Mononuclear cell (primary cell): Measurements from ENCODE around the gene C1QTNF9B. TPM values are rescaled to one million over a fixed set of nuclear protein-coding genes. Genes with fewer than 3 reads are reported as not detected.

ENCODE experiments used
- H3K27me3 ChIP-seq: 2 replicates; pipeline ENCODE4 v1.6.0; 2011; ENCODE audit warnings: low read length, control low read depth; ENCODE audit not compliant: insufficient read depth
- H3K4me1 ChIP-seq: 2 replicates; pipeline ENCODE4 v1.5.1; 2011; ENCODE audit warnings: mild to moderate bottlenecking, low read length, control low read depth; ENCODE audit not compliant: insufficient read depth
- H3K4me3 ChIP-seq: 2 replicates; pipeline ENCODE4 v1.5.1; 2011; ENCODE audit warnings: mild to moderate bottlenecking, low read length, moderate library complexity
- H3K9me3 ChIP-seq: 2 replicates; pipeline ENCODE4 v1.5.1; 2011; ENCODE audit warnings: low read depth, mild to moderate bottlenecking, control low read depth, low read length
- total RNA-seq: library from RNA; depleted of rRNA; stranded (reverse); fragments of >200 nt; gene quantifications from one replicate; pipeline ENCODE4 v1.2.3, GENCODE V29; 2012

Gene C1QTNF9B
- total RNA-seq, 1 donor = not detected

- no peaks in the 10 kb centered on the region for H3K4me1 ChIP-seq
Observed at GRCh38 chr13:23856008-23856750, 41.1 kb downstream of the C1QTNF9B start.

GRCh38 chr13:23855360-23855759 is 41.9 kb downstream of the C1QTNF9B start:
- no peak overlapping the region for H3K4me3 ChIP-seq
- H3K9me3 ChIP-seq = no peaks in the 10 kb centered on the region
- no peaks in the 10 kb centered on the region for H3K27me3 ChIP-seq
- no peaks in the 10 kb centered on the region for H3K4me1 ChIP-seq

More at GRCh38 chr13:23856008-23856750, 41.1 kb downstream of the C1QTNF9B start:
- Histone ChIP-seq H3K27me3 (no peaks in the 10 kb centered on the region), H3K4me3 (no peak overlapping the region), H3K9me3 (no peaks in the 10 kb centered on the region)

DNA sequence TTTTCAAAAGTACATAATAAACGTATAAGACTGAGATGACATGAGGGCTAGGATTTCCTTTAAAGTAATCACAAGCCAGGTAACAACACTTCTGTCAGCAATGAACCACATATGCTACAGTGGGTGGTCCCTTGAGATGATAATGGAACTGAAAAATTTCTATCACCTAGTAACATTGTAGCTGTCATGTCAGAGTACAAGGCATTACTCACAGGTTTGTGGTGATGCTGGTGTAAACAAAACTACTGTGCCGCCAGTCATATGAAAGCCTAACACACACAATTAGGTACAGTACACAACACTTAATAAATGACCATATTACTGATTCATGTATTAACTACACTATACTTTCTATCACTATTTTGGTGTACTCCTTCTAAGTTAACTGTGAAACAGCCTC is 45.0 kb downstream of the C1QTNF9B start:
- Histone ChIP-seq H3K9me3 (no peaks in the 10 kb centered on the region), H3K27me3 (no peaks in the 10 kb centered on the region), H3K4me3 (no peak overlapping the region), H3K4me1 (peaks cover 7% of the 10 kb centered on the region)

DNA sequence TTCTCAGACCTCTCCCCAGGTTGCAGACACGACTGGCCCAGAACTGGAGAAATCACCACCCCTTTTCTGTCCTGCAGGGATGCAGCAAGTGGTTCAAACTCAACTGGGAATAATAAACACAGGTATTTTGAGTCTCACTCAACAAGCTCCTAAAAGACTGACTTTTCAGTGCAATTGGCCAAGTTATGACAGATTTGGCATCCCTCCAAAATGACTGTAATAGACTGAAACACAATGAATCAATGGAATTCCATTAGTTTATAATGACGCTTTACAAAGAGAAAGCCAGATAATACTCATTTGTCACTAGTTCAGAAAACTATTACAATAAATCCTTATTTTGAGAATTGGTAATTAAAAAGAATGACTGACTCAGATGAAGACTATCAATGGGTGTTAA is 46.2 kb downstream of the C1QTNF9B start:
- Histone ChIP-seq H3K4me1 (peaks cover 7% of the 10 kb centered on the region), H3K9me3 (no peaks in the 10 kb centered on the region), H3K4me3 (no peak overlapping the region), H3K27me3 (no peaks in the 10 kb centered on the region)

- no peak overlapping the region for H3K4me3 ChIP-seq
- H3K27me3 ChIP-seq = no peaks in the 10 kb centered on the region
- H3K9me3 ChIP-seq = no peaks in the 10 kb centered on the region
- peaks cover 7% of the 10 kb centered on the region for H3K4me1 ChIP-seq
Observed at GRCh38 chr13:23850134-23850533, 47.2 kb downstream of the C1QTNF9B start.

DNA sequence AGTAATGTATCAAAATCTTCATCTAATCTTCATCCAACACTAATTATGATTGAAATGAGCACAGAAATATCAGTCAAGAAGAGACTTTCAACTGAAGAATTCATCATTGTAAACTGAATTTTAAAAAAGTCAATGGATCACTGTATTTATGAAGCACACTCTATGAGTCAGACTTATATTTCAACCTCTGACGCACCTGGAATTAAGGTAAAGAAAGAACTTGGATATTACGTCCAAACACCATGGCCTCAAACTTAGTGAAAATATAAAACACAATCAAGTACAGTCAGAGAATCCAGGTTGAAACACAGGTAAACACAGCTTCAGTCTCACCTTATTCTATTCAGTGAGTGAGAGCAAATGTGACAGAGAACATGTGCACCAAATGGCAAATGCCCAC is 47.6 kb downstream of the C1QTNF9B start:
- Histone ChIP-seq H3K4me1 (peaks cover 7% of the 10 kb centered on the region), H3K9me3 (no peaks in the 10 kb centered on the region), H3K27me3 (no peaks in the 10 kb centered on the region), H3K4me3 (no peak overlapping the region)

DNA sequence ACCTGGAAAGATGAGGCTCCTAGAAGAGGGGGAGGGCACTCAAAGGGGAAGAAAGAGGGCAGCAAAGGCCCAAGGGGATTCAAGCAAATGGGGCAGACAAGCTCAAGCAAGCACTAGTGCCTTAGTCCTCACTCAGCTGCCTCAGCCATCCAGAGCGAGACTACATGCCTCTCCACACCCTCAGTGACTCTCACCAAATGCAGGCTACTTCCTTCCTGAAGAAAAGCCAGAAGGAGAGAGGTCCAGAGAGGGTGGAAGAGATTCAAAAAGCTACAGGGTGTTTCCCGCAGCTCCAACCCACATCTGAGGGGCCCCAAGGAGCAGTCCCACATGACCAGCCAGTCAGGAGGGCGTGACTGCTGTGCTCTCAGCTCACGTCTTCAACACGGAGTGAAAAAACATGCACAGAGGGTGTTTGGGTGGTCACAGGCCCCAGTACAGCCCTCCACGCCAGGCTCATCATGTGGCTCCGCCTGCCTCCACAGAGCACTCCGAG is 48.6 kb downstream of the C1QTNF9B start:
- peaks cover 7% of the 10 kb centered on the region for H3K4me1 ChIP-seq
- H3K9me3 ChIP-seq = no peaks in the 10 kb centered on the region
- H3K4me3 ChIP-seq = no peak overlapping the region

GRCh38 chr13:23848019-23848418 is 49.3 kb downstream of the C1QTNF9B start:
- no peaks in the 10 kb centered on the region for H3K9me3 ChIP-seq

More for the DNA sequence above, 48.6 kb downstream of the C1QTNF9B start:
- H3K27me3 ChIP-seq = no peaks in the 10 kb centered on the region

GRCh38 chr13:23847497-23847896 is 49.8 kb downstream of the C1QTNF9B start:
- Histone ChIP-seq H3K9me3 (no peaks in the 10 kb centered on the region), H3K4me1 (peaks cover 7% of the 10 kb centered on the region), H3K4me3 (no peak overlapping the region), H3K27me3 (no peaks in the 10 kb centered on the region)

More at GRCh38 chr13:23848019-23848418, 49.3 kb downstream of the C1QTNF9B start:
- H3K4me3 ChIP-seq = no peak overlapping the region
- peaks cover 7% of the 10 kb centered on the region for H3K4me1 ChIP-seq
- H3K27me3 ChIP-seq = no peaks in the 10 kb centered on the region

DNA sequence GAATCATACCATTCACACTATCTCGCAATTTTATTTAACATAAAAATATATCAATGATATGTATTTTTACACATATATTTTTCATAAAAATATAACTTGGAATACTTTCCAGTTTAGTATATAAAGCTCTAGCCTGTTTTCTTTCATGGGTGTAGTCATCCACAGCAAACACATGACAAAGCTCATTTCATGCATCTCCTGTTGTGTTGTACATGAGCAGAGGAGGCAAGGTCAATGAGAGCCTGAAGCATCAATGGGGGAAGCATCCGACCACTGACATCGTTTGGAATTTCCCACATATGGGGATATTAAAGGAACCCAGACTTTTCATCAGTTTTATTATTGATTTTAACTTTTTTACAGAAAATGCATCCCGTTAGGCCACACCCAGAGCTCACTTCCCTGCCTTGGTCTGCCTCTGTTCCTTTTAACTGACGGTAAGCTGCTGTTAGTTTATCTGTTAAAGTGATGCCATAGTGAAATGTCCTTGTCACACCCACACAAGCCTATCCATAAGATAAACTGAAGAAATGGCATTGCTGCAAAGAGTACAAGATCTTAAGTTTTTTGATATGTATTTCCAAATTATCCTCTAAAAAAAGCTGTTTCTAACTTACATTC is 52.1 kb downstream of the C1QTNF9B start:
- no peak overlapping the region for H3K4me3 ChIP-seq
- H3K4me1 ChIP-seq = peaks cover 7% of the 10 kb centered on the region

DNA sequence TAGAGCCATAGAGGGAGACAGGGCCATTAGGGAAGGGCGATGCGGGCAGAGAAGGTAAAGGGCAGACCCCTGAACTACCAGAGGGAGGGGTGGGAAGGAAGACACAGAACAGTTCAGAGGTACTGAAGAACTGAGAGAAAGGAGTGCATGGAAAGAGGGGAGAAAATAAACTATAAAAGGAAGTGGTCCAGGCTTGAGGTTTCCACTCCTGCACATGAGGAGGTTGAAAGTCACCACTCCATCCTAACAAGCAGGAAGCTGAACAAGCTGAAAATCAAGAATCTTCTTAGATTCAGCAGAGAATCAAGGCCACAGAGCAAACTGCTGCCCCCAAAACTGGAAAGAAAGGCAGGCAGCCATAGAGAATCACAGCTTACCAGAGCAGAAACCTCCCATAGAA is 53.2 kb downstream of the C1QTNF9B start:
- H3K4me1 ChIP-seq = peaks cover 7% of the 10 kb centered on the region
- H3K9me3 ChIP-seq = no peaks in the 10 kb centered on the region
- H3K4me3 ChIP-seq = no peak overlapping the region
- no peaks in the 10 kb centered on the region for H3K27me3 ChIP-seq

More for the DNA sequence above, 52.1 kb downstream of the C1QTNF9B start:
- H3K27me3 ChIP-seq = no peaks in the 10 kb centered on the region
- no peaks in the 10 kb centered on the region for H3K9me3 ChIP-seq

GRCh38 chr13:23843436-23843835 is 53.9 kb downstream of the C1QTNF9B start:
- H3K27me3 ChIP-seq = no peaks in the 10 kb centered on the region
- H3K9me3 ChIP-seq = no peaks in the 10 kb centered on the region
- H3K4me3 ChIP-seq = no peak overlapping the region
- H3K4me1 ChIP-seq = no peaks in the 10 kb centered on the region

DNA sequence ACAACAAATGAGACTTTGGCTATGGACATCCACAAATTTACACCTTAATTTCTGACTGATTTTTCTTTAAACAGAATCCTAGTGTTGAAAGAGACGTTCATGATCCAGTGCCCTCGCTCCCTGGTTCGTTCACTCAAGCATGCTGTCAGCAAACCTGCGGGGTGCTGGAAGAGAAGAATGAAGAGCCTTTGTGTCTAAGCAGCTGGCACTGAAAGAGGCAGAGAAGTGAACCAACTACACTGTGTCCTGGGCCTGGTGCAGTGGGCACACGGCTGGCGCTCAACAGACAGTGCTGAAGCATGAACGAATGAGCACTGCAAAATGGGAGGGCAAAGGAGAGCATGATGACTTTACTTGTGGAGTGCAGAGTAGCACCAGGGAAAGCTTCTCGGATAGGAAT is 54.9 kb downstream of the C1QTNF9B start:
- H3K4me3 ChIP-seq = no peak overlapping the region
- H3K4me1 ChIP-seq = no peaks in the 10 kb centered on the region
- H3K9me3 ChIP-seq = no peaks in the 10 kb centered on the region
- no peaks in the 10 kb centered on the region for H3K27me3 ChIP-seq
